MCF 10A (cell line): Measurements from ENCODE around the gene ARPP21. TPM values are rescaled to one million over a fixed set of nuclear protein-coding genes. Genes with fewer than 3 reads are reported as not detected.

ENCODE experiments used
- BruUV-seq: library from RNA; stranded (reverse); fragments of 400-500 nt; replicated peaks from 2 replicates; lab custom pipeline; 2021; lab: Mats Ljungman, UMichigan
- CTCF ChIA-PET: fragments of 300-600 bp; sonication (Branson Sonifier 250); formaldehyde crosslinking; extraction: SDS; loops from one replicate; lab custom pipeline; 2021; ENCODE audit warnings: antibody characterized with exemption, inconsistent platforms; lab: Yijun Ruan, JAX
- POLR2A ChIA-PET: fragments of 300-600, 350-650 bp; sonication (Branson Sonifier 250); formaldehyde crosslinking; extraction: SDS; loops from one replicate; lab custom pipeline; 2020; ENCODE audit warnings: antibody characterized with exemption, inconsistent platforms; lab: Yijun Ruan, JAX
- DNase-seq: peaks from one replicate; pipeline ENCODE4 v3.0.0-alpha.2; 2018; ENCODE audit not compliant: unreplicated experiment
- H3K27ac Mint-ChIP-seq: one replicate; pipeline ENCODE4 v1.8.0; 2022; ENCODE audit warnings: mild to moderate bottlenecking, low read depth, mixed read lengths; ENCODE audit not compliant: unreplicated experiment
- H3K27me3 Mint-ChIP-seq: one replicate; pipeline ENCODE4 v1.8.0; 2022; ENCODE audit warnings: mixed read lengths; ENCODE audit not compliant: insufficient read depth, unreplicated experiment
- H3K36me3 Mint-ChIP-seq: one replicate; pipeline ENCODE4 v1.8.0; 2022; ENCODE audit warnings: mild to moderate bottlenecking, moderate library complexity, mixed read lengths; ENCODE audit not compliant: insufficient read depth, unreplicated experiment
- H3K4me1 Mint-ChIP-seq: one replicate; pipeline ENCODE4 v1.8.0; 2022; ENCODE audit warnings: mixed read lengths; ENCODE audit not compliant: insufficient read depth, unreplicated experiment
- H3K4me3 Mint-ChIP-seq: one replicate; pipeline ENCODE4 v1.8.0; 2022; ENCODE audit warnings: mild to moderate bottlenecking, moderate library complexity, mixed read lengths; ENCODE audit not compliant: unreplicated experiment
- H3K9me3 Mint-ChIP-seq: one replicate; pipeline ENCODE4 v1.8.0; 2022; ENCODE audit warnings: mixed read lengths; ENCODE audit not compliant: unreplicated experiment
- CTCF ChIP-seq: fragments of 200-600 bp; IDR thresholded peaks from one replicate; pipeline ENCODE4 v1.8.0; 2022; ENCODE audit warnings: antibody characterized with exemption, mild to moderate bottlenecking; ENCODE audit not compliant: unreplicated experiment
- intact Hi-C: fragments of 100-400 bp; cut with micrococcal nuclease; formaldehyde crosslinking; loops from 2 replicates; pipeline ENCODE4 v1.14.1; 2022
- total RNA-seq: library from RNA; stranded (reverse); gene quantifications from 2 replicates; pipeline ENCODE4 v1.2.3, GENCODE V29; 2022

The ARPP21 gene
- total RNA-seq, 1 experiment from 2014 or later, result not detected

GRCh38 chr3:35723480-35724097 lies 84.3 kb downstream of the ARPP21 start:
- Mint-ChIP-seq H3K27me3 (peaks cover 66% of the 10 kb centered on the region), H3K9me3 (no peaks in the 10 kb centered on the region), H3K27ac (no peak overlapping the region), H3K4me1 (no peaks in the 10 kb centered on the region), H3K36me3 (no peaks in the 10 kb centered on the region), H3K4me3 (no peak overlapping the region)
- DNase-seq, result no peak
- ChIA-PET POLR2A (interaction anchor here (0.6 kb wide), 1 partner anchor 1270 kb away, joined by 3 read pairs; the partner anchor contains the start of gene MLH1), CTCF (interaction anchor here (0.6 to 0.7 kb wide), 2 partner anchors 11 to 880 kb away, joined by 3 to 4 read pairs; no protein-coding TSS in a partner anchor)
- no TSS peak for BruUV-seq
- TF ChIP-seq CTCF, result no peak
- intact Hi-C loops, result no loop called here

- Mint-ChIP-seq H3K27me3 (peaks cover 62% of the 10 kb centered on the region), H3K9me3 (no peaks in the 10 kb centered on the region), H3K4me1 (no peaks in the 10 kb centered on the region), H3K36me3 (no peaks in the 10 kb centered on the region), H3K4me3 (no peak overlapping the region), H3K27ac (no peak overlapping the region)
- DNase-seq, result no peak
- intact Hi-C loops, result no loop called here
- no TSS peak for BruUV-seq
- ChIA-PET POLR2A (interaction anchor here (0.6 kb wide), 2 partner anchors 84 to 1269 kb away, joined by 3 read pairs; partner anchors contain the start of gene MLH1), CTCF (interaction anchor here (0.7 kb wide), 1 partner anchor 11 kb away, joined by 4 read pairs; no protein-coding TSS in a partner anchor)
- no peak for TF ChIP-seq CTCF
These were observed 84.8 kb downstream of the ARPP21 start for GRCh38 chr3:35724106-35724505.

GRCh38 chr3:35727179-35727578 lies 87.9 kb downstream of the ARPP21 start:
- ChIA-PET CTCF (no interaction called here), POLR2A (no interaction called here)
- no peaks in the 10 kb centered on the region for H3K36me3 Mint-ChIP-seq
- TF ChIP-seq CTCF, result no peak
- no TSS peak for BruUV-seq
- no peak overlapping the region for H3K4me3 Mint-ChIP-seq
- H3K9me3 Mint-ChIP-seq, result no peaks in the 10 kb centered on the region
- no peaks in the 10 kb centered on the region for H3K4me1 Mint-ChIP-seq
- intact Hi-C loops, result no loop called here
- peaks cover 44% of the 10 kb centered on the region for H3K27me3 Mint-ChIP-seq
- no peak for DNase-seq
- no peak overlapping the region for H3K27ac Mint-ChIP-seq

GRCh38 chr3:35733341-35733740 lies 94.0 kb downstream of the ARPP21 start:
- intact Hi-C loops, result no loop called here
- POLR2A ChIA-PET, result no interaction called here
- peaks cover 65% of the 10 kb centered on the region for H3K27me3 Mint-ChIP-seq
- BruUV-seq, result no TSS peak
- CTCF ChIA-PET, result no interaction called here
- no peaks in the 10 kb centered on the region for H3K36me3 Mint-ChIP-seq
- DNase-seq, result no peak
- no peaks in the 10 kb centered on the region for H3K4me1 Mint-ChIP-seq
- H3K9me3 Mint-ChIP-seq, result no peaks in the 10 kb centered on the region
- H3K27ac Mint-ChIP-seq, result no peak overlapping the region
- no peak overlapping the region for H3K4me3 Mint-ChIP-seq
- no peak for TF ChIP-seq CTCF
